Gastroesophageal sphincter (tissue), 4 donors: ENCODE measurements around the gene PXK. TPM values are rescaled to one million over a fixed set of nuclear protein-coding genes. Genes with fewer than 3 reads are reported as not detected.

Source experiments
- ATAC-seq: fragments of 150-250 bp; one replicate; pipeline ENCODE4 v1.9.1; 2016; ENCODE audit warnings: mild to moderate bottlenecking, moderate library complexity
- H3K27ac ChIP-seq, 4 donors: fragments of 200-600 bp; sonication (generic) in 3 of 4; 1 replicate in 3 of 4; 2 replicates in 1 of 4; pipeline ENCODE4 v1.5.1; 2016 to 2019
- H3K27me3 ChIP-seq: fragments of 200-600 bp; sonication (generic); one replicate; pipeline ENCODE4 v1.5.1; 2019
- H3K36me3 ChIP-seq, 2 donors: fragments of 200-600 bp; sonication (generic); one replicate each; pipeline ENCODE4 v1.5.1; 2019; ENCODE audit warnings: control low read depth in 1 of 2
- H3K4me1 ChIP-seq, 3 donors: fragments of 200-600 bp; sonication (generic); 1 replicate in 2 of 3; 2 replicates in 1 of 3; pipeline ENCODE4 v1.5.1; 2016 to 2019; ENCODE audit warnings: control low read depth in 2 of 3
- H3K4me3 ChIP-seq, 2 donors: fragments of 200-600 bp; sonication (generic); one replicate each; pipeline ENCODE4 v1.5.1; 2019; ENCODE audit warnings: mild to moderate bottlenecking in 1 of 2, moderate library complexity in 1 of 2
- H3K9me3 ChIP-seq, 3 donors: fragments of 200-600 bp; sonication (generic); one replicate each; pipeline ENCODE4 v1.5.1; 2017 to 2019; ENCODE audit warnings: control low read depth in 2 of 3
- CTCF ChIP-seq, 4 experiments: fragments of 200-600 bp in 2 of 4; fragments of 450-650 bp in 2 of 4; sonication (generic) in 1 of 4; IDR thresholded peaks; one replicate each; pipeline ENCODE4 v1.5.1; 2017 to 2019; ENCODE audit warnings: antibody characterized with exemption in 4 of 4, mild to moderate bottlenecking in 2 of 4, moderate library complexity in 2 of 4
- EP300 ChIP-seq: sonication (generic); formaldehyde crosslinking; IDR thresholded peaks from one replicate; pipeline ENCODE4 v1.6.1; 2017; ENCODE audit warnings: antibody characterized with exemption, mild to moderate bottlenecking
- POLR2A ChIP-seq, 2 donors: fragments of 450-650 bp; IDR thresholded peaks; one replicate each; pipeline ENCODE4 v1.6.1; 2017; ENCODE audit warnings: antibody characterized with exemption in 2 of 2, mild to moderate bottlenecking in 2 of 2, moderate library complexity in 1 of 2
- POLR2AphosphoS5 ChIP-seq: sonication (generic); formaldehyde crosslinking; IDR thresholded peaks from one replicate; pipeline ENCODE4 v1.6.1; 2017; ENCODE audit warnings: antibody characterized with exemption
- WGBS, 2 donors: methylation state at CpG; one replicate each; pipeline ENCODE4 v1.1.5; 2018; ENCODE audit warnings: low coverage in 1 of 2; 5-methylcytosine and 5-hydroxymethylcytosine counted together
- total RNA-seq, 4 donors: library from RNA; depleted of rRNA; stranded (reverse); fragments of >200 nt; gene quantifications; one replicate each; pipeline ENCODE4 v1.1.0, GENCODE V29; 2016

The PXK gene
- total RNA-seq, 4 donors from 2014 or later: 29.3 to 41.0 (median 34.4) TPM

GRCh38 chr3:58469096-58469495, 136.4 kb downstream of the PXK start:
- Histone ChIP-seq H3K4me1 (peaks cover 0 to 13% (median 0%) of the 10 kb centered on the region in 3 donors), H3K9me3 (no peaks in the 10 kb centered on the region), H3K4me3 (no peak overlapping the region), H3K27ac (no peak overlapping the region), H3K36me3 (no peaks in the 10 kb centered on the region), H3K27me3 (no peaks in the 10 kb centered on the region)
- ATAC-seq: no peak
- WGBS, 2 donors: 82 to 89% methylated on average over 4 of the region's 4 CpGs
- TF ChIP-seq EP300: no peak
- TF ChIP-seq CTCF (IDR thresholded peaks at IDR 0.05): no peak
- no peak for TF ChIP-seq POLR2AphosphoS5
- no peak for TF ChIP-seq POLR2A (IDR thresholded peaks at IDR 0.05)

GRCh38 chr3:58470363-58471024, 137.8 kb downstream of the PXK start:
- H3K4me1 ChIP-seq: peaks cover 0 to 13% (median 0%) of the 10 kb centered on the region in 3 donors
- no peaks in the 10 kb centered on the region for H3K27me3 ChIP-seq
- H3K4me3 ChIP-seq: no peak overlapping the region
- no peak for TF ChIP-seq POLR2A (IDR thresholded peaks at IDR 0.05)
- TF ChIP-seq CTCF (IDR thresholded peaks at IDR 0.05): no peak
- TF ChIP-seq EP300: no peak
- no peak for TF ChIP-seq POLR2AphosphoS5
- H3K36me3 ChIP-seq: no peaks in the 10 kb centered on the region
- 86 to 94% methylated on average over 4 to 9 of the region's 12 CpGs for WGBS, 2 donors
- no peak for ATAC-seq
- H3K27ac ChIP-seq: peak overlapping the region in 1 of 4 donors; percentile 35
- H3K9me3 ChIP-seq: no peaks in the 10 kb centered on the region

GRCh38 chr3:58471025-58471887, 138.6 kb downstream of the PXK start:
- Histone ChIP-seq H3K4me1 (peaks cover 0 to 13% (median 0%) of the 10 kb centered on the region in 3 donors), H3K27me3 (no peaks in the 10 kb centered on the region), H3K4me3 (no peak overlapping the region), H3K36me3 (no peaks in the 10 kb centered on the region), H3K9me3 (no peaks in the 10 kb centered on the region), H3K27ac (peak overlapping the region in 2 of 4 donors; percentile 35 to 37)
- no peak for TF ChIP-seq CTCF (IDR thresholded peaks at IDR 0.05)
- TF ChIP-seq POLR2AphosphoS5: peak; percentile 56
- WGBS, 2 donors: 61% methylated on average over 4 to 8 of the region's 10 CpGs
- peak; percentile 58 for ATAC-seq

DNA sequence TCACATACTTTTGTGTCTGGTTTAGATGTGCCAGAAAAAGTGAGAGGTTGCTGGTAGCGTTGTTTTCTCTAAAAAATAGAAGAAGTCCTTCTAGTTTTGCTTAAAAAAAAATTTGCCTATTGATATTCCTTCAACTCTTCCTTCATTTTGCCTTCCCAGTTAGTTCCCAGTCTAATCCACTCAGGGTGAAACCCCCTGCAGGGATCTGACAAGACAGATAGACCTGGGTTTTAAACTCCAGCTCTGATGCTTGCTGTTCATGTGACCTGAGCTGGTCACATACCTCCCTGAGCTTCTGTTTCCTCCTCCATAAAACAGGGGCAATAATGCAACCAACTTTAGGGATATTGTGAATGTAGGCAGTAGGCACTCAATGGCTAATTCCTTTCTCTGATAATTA, 140.6 kb downstream of the PXK start:
- Histone ChIP-seq H3K36me3 (no peaks in the 10 kb centered on the region), H3K27ac (no peak overlapping the region), H3K4me1 (peaks cover 0 to 13% (median 0%) of the 10 kb centered on the region in 3 donors), H3K27me3 (no peaks in the 10 kb centered on the region), H3K4me3 (no peak overlapping the region), H3K9me3 (no peaks in the 10 kb centered on the region)
- no peak for TF ChIP-seq POLR2AphosphoS5
- no peak for TF ChIP-seq POLR2A (IDR thresholded peaks at IDR 0.05)
- TF ChIP-seq EP300: no peak
- no peak for TF ChIP-seq CTCF (IDR thresholded peaks at IDR 0.05)
- ATAC-seq: no peak
- WGBS, 2 donors: 93 to 100% methylated on average over 1 of the region's 1 CpG
